Activated T-cell treated with anti-CD3 and anti-CD28 coated beads, Interleukin-2, amount 50 U/mL, for 1 hour (primary cell): ENCODE measurements around the gene BTBD16.

ENCODE experiments used
- DNase-seq: peaks from one replicate; pipeline ENCODE4 v3.0.0-alpha.2; 2020

BTBD16 gene

DNA sequence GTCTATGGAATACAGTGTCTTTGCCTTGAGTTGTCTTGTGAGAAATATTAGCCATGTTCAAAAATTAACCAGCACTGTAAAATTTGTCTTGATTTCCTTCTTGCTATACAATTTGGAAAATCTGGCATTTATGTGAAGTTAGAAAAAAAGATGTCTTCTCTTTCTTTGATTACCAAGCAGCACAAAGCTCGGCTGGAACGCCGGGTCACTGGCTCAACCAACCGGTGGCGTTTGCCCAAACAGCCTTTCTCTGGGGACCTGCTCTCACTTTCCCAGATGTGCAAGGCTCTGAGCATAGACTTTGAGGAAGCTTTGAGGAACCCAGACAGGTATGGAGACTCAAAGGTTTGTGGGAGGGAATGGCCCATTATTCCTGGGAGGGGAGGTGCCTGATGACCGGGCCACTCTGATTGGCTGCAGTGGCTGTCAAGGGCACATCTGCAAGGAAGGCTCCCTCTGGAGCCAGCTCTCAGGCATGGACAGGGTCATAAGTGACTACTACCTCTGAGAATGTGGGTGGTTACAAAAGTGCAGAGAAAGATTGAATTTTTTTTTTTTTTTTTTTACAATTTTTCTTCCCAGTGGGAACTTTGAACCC lies 5.6 kb downstream of the BTBD16 start:
- DNase-seq, result no peak

DNA sequence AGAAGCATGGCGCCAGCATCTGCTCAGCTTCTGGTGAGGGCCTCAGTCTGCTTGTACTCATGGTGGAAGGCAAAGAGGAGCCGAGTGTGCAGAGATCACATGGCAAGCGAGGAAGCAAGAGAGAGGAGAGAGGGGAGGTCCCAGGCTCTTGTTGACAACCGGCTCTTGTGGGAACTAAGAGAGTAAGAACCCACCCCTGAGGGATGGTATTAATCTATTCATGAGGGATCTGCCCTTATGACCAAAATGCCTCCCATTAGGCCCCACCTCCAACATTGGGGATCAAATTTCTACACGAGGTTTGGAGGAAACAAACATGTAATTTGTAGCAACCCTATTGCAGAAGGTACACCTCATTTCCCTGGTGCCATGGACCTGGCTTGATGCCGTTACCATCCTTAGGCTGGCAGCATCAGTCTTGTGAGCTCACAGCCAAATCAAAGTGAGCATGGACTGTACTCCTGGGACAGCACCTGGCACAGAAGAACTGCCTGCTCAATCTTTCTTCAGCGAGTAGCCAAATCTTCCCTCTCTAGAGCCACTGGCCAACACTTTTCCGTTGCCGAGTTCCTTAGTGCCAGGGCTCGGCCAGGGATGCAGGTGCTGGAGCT lies 6.5 kb downstream of the BTBD16 start:
- DNase-seq, result no peak

DNA sequence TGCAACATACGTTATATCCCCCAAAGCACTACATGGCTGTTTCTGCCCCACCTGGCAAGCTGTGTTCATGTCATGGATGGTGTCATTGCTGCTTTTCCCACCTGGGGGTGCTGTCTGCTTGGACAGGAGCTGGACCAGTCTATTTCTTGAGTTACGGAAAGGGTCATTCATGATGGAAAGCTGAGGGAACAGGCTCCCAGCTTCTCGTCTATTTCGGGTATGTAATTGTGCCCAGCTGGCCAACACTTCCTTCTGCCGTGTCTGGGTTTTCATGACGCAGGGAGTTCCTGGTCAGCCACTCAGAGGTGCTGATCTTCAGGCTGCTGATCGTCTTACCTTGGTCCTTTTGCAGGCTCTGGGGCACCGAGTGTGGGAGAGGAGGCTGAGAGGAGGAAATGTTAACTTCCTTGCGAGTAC lies 8.6 kb downstream of the BTBD16 start:
- DNase-seq, result no peak

DNA sequence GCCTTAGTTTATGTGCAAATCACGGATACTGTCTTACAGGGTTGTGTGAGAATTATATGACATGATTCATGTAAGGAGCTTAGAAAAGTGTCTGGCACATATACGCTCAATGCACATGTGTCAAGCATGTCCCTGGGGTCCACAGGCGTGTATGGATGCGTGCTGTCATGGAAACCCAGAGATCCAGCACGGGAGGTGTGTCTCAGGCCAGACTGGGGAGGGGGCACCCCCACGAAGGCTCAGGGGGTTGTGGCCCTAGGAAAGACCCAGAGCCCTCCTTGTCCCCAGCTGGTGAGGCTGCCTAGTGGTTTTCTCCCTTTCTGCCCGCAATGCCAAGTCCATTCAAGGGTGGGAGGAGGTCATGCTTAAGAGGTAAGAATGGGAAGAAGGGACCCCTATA lies 9.1 kb downstream of the BTBD16 start:
- no peak for DNase-seq

DNA sequence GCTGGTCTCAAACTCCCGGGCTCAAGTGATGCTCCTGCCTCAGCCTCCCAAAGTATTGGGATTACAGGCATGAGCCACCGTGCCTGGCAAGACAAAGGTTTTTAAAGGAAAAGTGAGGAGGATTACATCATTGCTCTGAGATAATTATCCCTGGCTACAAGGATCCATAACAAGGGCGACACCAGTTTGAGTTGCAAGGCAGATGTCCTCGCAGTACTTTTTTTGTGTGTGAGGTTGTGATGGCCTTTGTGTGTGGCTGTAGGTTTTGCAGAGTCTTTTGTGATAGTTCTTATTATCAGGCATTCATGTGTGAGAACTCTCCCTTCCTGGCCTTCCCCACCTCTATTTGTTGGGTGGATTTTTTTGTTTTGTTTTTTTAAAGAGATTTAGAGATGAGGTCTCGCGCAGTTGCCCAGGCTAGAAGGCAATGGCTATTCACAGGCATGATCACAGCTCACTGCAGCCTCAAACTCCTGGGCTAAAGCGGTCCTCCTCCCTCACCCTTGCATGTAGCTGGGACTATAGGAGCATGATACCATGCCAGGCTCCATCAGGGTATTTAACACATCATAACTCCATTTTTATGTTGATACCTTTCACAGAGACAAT lies 10.0 kb downstream of the BTBD16 start:
- DNase-seq, result no peak

DNA sequence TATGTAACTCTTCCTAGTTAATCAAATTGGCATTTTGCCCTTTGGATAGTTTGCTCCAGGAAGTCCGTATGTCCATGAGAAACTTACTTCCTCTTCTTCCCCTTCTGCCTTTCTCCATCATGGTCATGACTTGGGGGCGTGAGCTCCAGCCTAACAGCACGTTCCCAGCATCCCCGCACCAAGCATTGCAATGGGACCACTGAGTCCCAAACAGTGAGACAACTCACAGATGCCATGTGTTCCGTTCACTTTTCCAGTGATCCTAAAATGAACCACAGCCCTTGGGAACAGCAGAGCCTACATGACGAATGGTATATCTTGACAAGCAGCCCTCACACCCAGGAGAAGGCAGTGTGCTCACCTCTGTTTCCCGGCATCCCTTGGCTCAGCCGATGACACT lies 10.7 kb downstream of the BTBD16 start:
- no peak for DNase-seq

DNA sequence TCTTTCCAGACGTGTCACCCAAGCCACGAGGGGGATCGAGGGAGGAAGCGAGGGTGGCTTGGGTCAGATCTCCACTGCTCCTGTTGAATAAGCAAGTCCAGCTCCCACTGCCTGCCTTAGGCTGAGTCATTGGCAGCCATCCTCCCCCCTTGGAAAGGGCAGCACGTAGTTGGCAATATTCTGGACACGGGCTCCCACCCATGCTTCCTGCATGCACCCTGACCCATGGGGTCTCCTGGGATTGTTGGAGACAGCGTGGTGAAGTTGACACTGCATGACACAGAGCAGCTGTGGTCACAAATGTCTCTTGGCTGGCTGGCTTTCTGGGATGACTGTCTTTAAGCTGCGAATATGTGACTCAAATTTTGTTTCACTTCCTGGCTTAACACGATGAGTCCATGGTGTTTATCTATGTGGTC lies 11.2 kb downstream of the BTBD16 start:
- no peak for DNase-seq

DNA sequence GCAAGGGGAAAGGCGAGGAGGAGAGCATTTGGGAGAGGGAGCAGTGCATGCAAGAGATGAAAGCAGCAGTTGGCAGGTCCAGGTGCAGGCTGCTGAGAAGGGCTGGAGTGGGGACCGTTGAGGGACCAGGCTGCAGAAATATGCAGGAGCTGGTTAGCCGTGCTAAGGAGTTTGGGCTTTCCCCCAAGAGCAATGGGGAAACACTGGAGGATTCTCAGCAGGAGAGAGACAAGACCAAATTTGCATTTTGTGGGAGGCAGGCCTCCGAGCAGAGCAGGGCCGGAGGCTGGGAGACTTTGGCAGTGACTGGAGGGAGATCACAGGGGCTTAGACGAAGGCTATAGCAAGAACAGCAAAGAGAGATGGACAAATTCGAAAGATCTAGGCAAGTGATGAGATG lies 11.8 kb downstream of the BTBD16 start:
- DNase-seq, result no peak

DNA sequence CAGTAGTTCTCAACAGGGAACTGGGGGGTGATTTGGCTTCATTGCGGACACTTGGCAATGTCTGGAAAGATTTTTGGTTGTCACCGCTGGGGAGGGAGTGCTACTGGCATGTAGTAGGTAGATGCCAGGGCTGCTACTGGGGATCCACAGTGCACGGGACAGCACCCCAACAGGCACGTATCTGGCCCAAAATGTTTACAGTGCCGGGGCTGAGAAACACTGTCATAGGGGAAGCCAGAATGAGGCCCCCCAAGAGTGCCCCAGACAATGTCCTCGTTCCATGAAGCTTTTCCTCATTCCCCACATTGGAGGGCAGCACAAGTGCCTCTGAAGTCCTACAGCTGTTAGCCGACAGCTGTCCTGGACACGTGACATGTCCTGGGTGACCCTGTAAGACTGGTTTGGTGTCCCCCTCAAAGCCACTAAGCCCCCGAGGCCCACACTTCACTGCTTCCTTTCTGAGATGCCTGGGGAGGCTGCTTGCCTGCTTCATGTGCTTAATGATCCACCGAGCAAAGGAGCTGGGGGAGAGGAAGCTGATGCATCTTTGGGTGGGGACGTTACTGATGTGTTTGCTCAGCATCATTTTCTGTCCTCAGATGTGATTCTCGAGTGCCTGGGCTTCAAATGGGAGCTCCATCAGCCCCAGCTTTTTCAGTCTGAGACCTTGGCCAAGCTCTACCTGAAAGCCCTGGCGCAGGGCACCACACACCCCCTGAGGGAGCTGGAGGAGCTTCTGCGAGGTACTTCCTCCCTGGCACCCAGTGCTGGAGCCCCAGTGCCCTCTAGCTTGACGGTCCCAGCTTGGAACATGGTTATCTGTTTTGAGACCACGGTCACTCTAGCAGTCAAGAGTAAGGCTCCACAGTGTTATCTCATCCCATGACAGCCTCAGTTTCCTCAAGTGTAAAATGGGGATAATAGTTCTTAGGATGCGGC lies 14.7 kb downstream of the BTBD16 start:
- no peak for DNase-seq

DNA sequence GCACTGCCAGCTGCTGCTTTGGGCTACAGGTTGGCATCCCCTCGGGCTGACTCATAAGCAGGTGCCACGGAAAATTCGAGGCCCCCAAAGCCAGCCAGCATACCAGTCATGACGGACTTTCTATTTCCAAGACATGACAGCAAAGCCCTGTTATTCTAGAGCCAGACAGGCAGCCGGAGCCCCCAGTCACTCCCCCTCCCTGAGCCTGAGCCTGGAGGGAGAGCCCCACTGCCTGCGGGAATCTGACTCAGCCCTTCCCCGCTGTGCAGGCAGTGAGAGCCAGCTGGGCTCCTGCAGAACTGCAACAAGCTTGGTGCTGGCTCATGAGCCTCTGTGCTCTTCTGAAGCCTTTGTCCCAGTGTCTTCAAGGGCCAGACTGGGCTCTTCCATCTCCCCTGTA lies 15.8 kb downstream of the BTBD16 start:
- DNase-seq, result no peak

DNA sequence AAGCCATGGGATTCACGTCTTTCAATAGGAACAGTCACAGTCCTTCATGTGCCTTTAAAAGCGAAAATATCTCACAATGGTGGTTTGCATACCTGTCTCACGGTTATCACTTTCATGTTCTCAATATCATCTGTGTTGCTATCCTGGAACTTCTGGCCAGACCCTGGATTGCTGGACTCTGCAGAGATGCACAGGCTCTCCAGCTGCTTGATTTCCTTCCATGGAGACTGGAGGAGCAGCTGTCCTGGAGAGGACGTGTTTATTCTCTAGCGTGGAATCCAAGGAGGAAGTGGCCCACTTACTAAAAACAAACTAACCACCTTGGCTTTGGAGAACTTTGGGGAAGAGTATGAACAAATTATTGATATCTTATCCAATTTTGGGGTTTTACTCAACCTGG lies 16.5 kb downstream of the BTBD16 start:
- DNase-seq, result no peak

DNA sequence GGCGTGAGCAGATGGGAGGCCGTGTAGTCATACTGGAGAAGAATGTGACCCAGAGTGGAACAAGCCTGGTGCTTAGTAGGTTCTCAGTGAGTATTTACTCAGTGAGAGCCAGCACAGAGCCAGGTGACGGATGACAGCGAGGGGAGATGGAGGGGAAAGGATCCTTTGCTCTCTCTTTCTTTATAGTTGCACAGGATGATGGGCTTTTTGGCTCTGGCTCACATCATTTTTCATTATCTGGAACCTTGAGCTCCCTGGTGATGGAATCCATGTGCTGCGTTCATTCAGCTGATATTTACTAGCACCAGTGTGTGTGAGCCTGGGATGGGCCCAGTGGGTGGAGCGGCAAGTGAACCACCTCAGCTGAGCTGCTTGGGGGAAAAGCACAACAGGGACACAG lies 17.2 kb downstream of the BTBD16 start:
- no peak for DNase-seq

DNA sequence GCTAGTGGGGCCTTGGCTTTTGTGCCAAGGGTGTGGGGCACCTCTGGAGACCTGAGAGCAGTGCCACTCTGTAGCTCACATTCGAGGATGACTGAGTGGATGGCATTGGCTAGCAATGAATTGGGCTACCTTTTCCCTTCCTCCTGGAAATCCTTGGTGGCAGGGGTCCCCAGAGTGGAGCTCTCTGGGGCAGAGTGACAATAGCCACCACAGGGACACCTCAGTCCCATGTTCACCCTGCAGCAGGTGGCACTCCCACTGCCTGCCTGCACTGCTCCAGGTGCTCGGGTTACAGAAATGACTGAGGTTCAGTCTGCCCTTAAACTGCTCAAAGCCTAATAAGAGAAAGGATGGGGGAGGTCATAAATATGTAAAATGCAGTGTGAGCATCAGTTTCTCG lies 17.8 kb downstream of the BTBD16 start:
- DNase-seq, result no peak

DNA sequence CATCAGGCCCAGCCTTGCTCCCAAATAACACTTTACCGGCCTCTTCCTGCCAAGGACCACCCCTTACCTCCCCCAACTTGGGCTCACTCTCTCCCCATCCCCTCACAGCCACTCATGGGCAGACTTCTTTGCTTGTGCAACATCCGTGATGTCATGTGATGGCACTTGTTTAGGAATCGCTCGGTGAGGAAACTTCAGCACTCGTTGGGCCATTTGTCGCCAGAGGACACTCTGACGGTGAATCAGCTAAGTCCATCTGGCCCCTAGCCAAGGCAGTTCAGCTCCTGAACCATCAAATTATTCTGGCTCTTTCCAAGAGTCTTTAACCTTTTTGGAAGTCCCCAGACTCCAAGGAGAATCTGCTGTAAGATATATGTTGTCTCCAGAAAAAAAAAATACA lies 19.2 kb downstream of the BTBD16 start:
- DNase-seq, result no peak

DNA sequence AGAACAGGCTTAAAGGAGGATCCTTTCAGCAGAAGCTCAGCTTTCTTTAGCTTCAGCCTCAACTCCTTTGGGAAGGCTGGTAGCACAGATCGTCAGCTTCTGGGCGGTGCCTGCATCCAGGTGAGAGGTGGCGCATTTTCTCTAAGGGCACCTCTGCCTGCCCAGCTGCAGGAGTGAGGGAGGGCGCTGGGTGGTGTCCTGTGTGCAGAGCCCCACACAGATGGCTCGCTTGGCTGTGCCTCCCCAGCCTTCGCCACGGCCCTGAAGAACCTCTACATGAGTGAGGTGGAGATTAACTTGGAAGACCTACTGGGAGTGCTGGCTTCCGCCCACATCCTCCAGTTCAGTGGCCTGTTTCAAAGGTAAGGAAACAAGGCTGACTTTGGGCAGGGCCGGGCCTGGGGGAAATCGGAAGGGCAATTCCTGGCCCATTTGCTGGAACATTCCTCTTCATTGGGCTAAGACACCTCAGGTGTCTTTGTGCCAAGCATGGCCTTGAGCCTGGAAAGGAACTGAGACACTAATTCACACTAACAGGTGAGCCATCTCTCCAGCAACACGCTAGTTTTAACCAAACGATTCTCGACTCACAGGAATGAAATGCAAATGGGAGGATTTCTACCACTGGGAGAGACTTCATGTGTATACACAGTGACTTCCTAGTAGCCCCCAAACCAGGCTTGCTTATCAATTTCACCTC lies 19.9 kb downstream of the BTBD16 start:
- DNase-seq, result no peak

DNA sequence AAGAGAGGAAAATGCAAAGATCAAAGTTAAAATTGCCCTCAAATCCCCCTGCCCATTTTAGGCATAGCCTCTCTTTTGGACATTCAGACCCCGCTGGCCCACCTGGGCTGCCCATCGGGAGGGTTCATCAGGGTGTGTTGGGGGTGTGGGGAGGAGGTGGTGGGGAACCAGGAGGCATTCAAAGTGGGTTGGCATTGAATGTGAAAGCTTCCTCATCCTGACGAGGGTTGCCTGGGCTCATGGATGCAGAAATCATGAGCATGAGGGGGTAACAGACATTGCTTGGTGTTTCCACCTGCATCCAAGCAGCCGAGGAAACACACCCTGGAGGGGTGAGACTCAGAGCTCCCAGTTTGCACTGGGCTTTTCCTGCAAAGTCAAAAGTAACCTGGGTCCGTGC lies 20.6 kb downstream of the BTBD16 start:
- DNase-seq, result no peak

DNA sequence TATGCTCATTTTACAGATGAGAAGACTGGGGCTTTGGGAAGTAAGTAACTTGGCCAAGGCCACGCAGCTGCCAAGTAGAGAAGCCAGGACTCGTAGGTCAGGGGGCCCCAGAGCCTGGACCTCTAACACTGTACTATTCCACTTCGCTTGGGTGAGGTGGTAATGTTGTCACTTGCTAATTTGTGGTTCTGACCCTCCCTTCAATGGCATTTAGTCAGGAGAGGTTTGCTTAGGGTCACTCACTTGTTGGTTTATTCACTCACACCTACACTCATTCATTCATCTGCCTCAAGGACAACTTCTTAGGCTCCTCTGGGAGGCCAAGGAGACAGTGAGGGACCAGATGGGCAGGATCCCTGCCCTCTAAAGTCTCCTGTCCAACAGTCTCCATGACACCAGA lies 21.3 kb downstream of the BTBD16 start:
- DNase-seq, result no peak

DNA sequence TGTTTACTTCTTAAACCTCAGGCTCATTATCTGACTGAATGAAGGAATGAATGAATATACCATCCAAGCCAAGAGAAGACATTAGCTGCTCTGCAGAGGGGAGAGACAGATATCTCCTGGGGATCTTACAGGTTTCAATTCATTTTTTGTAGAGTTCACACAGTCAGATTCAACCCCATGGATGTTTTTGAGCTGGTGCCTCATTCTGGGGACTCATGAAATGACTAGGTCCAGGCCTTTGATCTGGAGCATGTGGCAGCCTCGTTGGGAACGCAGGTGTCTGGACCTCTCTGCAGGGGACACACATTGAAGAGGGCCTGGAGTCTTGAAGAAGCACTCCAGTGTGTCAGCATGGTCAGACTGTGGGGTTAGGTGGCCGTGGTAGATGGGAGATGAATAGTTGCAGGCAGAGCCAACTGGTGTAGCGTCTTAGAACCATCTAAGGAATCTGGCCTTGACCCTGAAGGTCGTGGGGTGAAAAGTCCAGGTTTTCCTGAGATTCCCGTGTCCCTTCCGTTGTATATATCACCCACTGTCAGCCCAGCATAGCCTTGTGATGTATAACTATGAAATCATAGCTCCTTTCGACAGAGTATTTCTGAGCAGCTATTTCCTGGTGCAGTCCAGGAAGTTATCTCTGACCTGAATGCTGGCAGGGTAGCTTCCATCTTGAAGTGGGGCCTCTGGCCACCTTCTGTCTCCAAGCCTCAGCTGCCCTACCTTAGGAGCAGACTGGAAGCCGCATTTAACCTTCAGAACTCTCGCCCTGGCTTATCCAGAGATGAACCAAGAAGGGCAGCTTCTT lies 22.3 kb downstream of the BTBD16 start:
- no peak for DNase-seq

DNA sequence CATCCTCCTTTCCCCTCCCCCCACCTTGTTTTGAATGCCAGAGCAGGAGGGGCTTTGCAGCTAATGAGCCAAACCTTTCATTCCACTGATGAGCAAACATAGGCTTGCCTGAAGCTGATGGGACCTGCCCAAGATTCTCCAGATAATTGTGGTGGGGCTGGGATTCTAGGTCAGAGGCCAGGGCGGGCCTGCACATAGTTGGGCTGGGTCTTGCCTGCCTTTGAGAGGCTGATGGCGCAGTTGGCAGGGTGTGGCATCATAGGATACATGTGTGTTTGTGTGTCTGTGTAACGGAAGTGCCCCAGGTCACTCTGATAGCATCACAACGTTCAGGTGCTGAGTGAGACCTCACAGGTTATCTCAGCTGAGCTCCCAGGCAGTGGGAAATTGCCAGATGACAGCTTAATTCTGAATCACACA lies 22.9 kb downstream of the BTBD16 start:
- no peak for DNase-seq

DNA sequence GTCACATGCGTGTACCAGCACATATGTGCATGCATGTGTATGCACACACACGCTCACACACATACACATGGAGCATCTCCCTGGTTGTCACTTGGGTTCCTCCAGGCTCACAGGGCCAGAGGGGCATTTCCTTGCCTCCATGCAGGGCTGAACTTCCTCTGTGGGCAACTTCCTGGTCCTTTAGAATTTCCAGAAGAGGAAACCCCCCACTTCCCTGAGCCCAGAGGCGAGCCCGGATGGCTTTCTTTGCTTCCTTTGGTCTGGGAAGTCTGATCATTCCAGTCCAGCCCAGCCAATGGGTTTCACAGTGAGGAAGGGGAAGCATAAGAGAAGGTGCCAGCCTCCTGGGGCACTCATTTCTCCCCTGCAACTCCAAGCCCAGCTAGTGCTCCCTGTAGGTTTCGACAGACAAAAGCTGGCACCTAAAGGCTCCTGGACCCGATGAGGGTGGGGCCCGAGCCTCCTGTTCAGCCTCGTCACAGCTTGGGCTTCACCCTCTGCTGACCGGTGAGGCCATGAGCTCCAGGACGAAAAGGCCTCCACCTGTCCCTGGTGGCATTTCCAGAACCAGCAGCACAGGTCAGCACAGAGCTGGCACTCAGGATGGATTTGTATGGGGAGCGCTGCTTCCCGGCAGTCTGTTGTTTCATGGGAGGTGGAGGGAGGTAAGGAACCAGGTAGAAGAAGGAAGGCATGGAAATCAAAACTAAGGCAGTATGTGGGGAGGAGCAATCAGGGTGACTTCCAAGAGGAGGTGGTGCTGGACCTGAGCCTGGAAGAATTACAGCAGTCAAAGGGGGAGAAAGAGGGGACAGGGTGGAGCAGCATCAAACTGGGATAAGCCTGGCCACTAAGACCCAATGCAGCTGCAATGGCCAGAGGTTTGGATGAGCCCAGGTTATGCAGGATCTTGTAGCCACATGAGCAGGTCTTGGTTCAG lies 23.7 kb downstream of the BTBD16 start:
- no peak for DNase-seq

DNA sequence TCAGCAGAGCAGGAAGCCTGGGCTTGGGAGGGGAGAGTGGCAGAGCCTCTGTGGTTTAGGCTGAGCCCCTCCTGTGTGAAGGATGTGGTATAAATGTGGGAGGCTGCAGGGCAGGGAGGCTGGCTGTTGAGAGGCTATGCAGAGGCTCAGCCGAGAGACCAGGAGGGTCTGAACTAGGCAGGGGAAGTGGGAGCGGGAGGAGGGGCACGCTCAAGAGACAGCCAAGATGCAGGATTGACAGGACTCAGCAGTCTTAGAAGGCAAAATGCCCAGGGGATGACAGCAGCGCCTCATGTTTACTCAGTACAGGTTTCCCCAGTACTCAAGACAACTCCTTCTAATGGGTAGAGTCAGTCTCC lies 24.3 kb downstream of the BTBD16 start:
- no peak for DNase-seq
